HG03060 (cell line): ENCODE results near the gene DAW1.

Experiments
- ATAC-seq: cut with Tn5 transposase; IDR thresholded peaks from one replicate; pipeline ENCODE4 v1.9.1; 2021; ENCODE audit warnings: low read depth, moderate number of reproducible peaks; ENCODE audit not compliant: unreplicated experiment

The DAW1 gene

DNA sequence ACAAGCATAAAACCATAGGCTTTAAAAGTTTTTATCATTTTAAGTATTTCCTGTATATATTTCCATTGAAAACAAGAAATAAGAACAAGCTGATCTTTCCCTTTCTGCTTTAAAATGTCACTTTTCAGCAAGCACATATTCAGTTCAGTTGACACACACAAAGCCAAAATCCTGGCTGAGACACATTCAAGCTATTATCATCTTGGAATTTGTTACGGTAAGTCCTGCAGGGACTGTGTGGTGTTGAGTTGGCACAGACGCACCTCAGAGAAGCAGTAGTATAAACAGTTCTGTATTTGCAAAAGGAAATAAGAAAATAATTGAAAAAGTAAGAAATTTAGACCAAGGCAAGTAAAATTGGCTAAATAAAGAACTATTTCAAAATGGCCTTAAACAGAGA lies 10.4 kb upstream of the DAW1 start:
- ATAC-seq = no peak

DNA sequence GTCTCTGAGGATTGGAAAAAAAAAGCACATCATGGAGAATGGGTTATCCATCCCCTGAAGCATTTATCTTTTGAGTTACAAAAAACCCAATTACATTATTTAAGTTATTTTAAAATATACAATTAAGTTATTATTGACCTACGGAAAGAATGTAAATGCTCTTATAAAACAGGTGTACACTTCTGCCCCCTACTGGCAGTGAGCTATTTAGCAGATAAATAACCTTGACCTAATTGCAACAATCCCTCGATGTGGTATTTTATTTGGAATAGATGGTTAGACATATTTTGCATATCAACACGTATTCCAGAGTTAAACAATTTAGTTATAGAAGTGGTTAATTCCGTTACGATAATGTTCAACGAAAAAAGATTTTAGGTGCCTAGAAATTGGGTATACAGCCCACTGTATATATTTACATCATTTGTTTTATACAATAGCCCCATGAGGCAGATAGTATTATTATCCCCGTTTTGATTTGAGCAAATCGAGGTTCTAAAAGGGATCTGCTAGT lies 9.1 kb upstream of the DAW1 start:
- ATAC-seq = no peak

DNA sequence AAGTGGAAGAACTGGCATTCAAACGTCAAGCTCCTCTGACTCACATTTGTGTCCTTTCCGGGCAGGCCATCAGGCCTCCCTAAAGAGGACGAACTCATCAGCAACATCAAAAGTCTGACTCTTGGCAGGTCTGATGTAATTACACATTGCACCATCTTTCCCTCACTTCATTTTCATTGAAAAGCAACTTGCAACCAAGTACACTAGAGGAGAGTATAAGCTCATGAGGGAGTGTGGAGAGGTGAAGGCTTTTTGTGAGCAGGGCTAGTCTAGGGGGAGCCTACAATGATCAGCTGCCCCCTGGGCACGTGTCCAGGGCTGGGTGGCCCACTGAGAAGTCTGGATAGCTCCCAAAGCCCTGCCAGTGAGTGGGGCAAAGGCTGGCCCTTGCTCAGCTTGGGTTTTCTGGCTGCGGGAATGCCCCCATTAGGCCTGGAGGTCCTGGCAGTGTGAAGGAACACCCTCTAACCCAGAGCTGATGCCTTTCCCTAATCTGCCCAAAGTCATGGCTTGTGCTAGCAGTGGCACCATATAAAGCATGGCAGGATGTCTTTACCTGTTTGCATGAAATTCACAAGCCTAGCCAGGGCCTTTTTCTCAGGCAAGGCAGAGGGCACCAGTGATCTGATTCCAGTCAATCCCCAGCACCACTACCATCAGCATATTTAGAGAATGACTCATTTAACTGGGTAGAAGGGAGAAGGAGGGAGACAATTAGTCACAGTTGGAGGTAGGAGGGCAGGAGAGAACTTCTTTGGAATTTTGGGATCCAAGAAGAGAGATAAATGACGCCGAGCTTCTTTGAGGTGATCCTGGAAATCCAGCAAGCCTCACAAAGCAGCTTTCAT lies 8.5 kb upstream of the DAW1 start:
- no peak for ATAC-seq

DNA sequence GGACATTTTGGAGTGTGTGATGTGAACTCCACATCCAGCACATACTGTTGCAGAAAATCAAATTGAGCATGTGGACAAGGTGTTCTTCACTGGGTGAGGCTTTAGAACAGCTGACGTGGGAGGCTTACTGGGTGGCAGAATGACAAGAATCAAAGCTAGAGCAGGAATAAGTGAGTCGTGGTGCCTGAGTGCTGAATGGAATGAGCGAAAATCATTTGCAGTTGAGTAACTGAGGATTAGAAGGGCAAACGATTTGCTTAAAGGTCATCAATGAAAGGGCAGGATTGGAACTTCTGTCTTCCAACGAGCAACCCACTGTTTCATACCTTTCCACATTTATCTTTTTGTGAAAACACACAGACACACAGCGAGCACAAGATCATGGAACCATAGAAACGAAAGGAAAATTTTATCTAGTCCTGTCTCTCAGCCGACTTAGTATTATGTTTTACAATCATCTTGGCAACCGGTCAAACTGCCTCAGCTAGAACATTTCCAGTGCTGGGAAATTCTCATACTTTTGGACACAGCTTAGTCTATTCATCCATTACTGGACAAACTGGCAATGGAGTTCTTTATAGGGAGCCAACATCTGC lies 7.2 kb upstream of the DAW1 start:
- ATAC-seq = no peak

DNA sequence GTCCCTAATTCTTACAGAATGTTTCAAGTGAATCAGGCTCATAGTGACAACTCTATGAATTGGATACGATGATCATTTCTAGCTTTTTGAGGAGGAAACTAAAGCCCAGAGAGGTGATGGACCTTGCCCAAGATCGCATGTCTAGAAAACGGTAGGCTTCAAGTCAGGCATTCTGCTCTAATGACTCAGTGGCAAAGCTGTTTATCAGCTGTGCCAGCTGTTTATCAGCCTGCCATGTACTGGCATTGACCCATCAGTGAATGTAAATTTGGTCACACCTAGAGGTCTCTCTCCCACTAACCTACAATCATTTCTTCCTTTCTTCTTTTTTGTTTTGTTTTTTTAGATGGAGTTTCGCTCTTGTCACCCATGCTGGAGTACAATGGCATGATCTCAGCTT lies 6.1 kb upstream of the DAW1 start:
- no peak for ATAC-seq

GRCh38 chr2:227867386-227867785 lies 4.0 kb upstream of the DAW1 start:
- no peak for ATAC-seq

- ATAC-seq = no peak
These were observed 589 bp upstream of the DAW1 start for GRCh38 chr2:227870710-227871374.

DNA sequence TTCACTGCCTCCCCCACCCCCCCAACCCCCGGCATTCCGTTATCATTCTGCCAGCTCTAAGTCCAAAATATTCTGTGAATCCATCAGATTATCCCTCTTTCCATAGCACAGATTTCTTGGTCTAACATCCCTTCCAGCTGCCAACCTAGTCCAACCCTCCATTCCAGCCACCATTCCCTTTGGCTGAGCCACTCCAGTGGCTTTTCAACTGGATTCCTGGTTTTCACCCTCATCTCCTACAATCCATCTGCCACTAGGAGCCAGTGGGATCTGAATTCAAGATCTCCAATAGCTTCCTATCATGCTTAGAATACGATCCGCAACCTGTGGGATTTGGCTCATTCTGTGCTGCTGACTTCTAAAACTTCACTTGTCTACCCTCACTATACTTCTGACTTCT lies 1.2 kb downstream of the DAW1 start:
- no peak for ATAC-seq

DNA sequence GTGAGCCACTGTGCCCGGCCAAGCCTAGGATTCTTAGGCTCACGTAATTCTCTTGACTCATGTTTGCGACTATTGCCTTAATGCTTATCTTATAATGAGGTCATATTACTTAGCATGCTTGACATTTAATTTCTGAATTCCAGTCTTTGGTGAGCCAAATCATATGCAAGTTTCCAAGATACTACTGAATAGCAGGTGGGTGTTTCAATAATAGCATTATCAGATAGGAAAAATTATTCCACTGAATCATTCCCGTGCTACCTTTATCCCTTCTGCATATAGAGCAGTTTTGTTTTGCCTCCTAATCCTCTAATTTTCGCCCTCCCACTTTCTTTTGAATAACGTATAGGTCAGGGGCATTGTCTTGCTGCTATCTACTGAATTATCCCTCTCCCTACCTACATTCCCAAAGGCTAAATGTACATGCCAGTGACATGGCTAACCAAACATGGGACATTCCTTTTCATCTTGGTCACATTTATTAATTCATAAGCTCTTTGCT lies 4.9 kb downstream of the DAW1 start:
- no peak for ATAC-seq

DNA sequence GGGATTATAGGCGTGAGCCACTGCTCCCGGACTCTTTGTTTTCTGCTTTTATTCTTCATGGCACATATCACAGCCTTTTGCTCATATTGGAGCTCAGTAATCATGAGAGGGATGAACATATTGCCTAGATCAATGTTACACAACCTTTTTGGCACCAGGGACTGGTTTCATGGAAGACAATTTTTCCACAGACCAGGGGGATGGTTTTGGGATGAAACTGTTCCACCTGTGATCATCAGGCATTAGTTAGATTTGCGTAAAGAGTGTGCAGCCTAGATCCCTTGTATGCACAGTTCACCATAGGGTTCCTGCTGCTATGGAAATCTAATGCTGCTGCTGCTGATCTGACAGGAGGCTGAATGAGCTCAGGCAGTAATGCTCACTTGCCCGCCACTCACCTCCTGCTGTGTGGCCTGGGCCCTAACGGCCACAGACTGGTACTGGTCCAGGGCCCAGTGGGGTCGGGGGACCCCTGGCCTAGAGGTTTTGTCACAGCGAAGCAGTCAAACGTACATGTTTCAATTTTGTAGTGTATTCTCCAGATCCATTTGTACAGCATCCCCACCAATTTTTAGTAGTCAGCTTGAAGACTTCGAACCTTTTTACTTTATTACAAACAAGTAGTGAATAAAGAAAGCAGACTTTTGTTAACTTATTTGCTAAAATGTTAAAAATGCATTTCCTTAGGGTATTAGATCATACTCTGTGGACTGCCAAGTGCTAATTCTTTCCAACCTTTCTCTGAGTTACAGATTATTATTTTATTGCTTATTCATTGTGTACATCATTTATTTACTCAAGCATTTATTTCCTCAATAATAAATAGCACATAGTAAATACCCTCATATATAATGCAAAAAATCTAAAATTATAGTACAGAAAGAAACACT lies 6.2 kb downstream of the DAW1 start:
- ATAC-seq = no peak

DNA sequence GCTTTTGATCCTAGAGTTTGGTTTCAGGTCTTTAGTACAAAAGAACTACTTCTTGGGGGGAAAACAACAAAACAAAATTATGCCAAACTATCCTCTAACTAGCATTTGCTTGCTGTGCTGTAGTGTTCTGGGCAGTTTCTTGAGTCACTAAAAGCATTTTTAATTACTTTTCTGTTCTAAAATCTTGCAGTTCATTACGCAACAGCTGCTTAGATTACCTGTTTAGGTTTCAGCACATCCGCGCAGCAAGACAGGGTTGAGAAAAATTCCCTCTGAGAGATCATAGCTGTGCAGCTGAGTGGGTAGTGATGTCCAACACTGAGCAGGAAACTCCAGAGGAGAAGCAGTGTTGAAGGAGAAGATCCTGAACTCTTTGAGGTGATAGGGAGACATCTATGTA lies 9.0 kb downstream of the DAW1 start:
- no peak for ATAC-seq

GRCh38 chr2:227881866-227882517 lies 10.6 kb downstream of the DAW1 start:
- no peak for ATAC-seq

- peak; percentile 87 for ATAC-seq
These were observed 13.1 kb downstream of the DAW1 start for GRCh38 chr2:227884511-227884947.

GRCh38 chr2:227886149-227886548 lies 14.7 kb downstream of the DAW1 start:
- no peak for ATAC-seq

GRCh38 chr2:227888289-227888688 lies 16.9 kb downstream of the DAW1 start:
- ATAC-seq = no peak

GRCh38 chr2:227889336-227889735 lies 17.9 kb downstream of the DAW1 start:
- no peak for ATAC-seq

DNA sequence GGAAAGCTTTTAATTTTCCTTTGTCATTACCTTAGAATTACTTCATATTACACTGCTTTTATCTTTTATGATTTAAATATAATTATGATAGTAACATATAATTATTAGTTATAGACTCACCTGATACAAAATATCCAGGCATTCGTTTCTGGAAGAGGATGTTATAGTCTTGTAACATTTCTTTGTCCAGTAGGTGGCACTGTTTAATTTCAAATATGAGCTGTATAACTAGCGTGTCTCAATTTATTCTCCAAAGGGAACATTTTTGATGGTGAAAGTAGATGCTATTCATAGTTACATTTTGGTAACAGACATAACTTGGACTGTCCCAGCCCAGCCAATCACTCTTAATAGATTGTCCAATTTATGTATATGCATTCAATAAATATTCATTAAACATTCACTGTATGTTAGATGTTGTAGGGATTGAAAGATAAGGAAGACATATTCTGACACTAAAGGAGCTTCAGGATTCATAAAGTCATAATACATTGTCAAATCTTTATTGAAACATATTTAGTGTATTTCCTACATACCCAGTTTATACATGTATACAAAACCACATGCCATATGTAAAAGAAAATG lies 19.2 kb downstream of the DAW1 start:
- ATAC-seq = peak; percentile 79

DNA sequence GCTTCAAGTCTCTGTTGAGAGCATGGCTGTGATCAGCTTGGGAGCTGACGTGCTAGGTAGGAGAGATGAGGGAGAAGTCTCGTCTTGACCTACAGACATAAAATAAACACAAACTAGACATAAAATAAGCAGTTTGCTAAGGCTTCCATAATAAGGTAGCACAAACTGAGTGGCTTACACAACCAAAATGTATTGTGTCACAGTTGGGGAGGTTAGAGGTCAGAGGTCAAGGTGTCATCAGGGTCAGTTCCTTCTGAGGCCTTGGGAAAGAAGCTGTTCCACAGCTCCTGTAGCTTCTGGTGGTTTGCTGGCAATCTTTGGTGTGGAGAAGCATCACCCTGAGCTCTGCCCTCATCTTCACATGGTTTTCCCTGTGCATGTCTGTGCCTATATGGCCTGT lies 20.2 kb downstream of the DAW1 start:
- no peak for ATAC-seq

GRCh38 chr2:227903381-227903780 lies 31.9 kb downstream of the DAW1 start:
- no peak for ATAC-seq
